Choroid plexus epithelial cell (primary cell): Measurements from ENCODE around the gene MTG2.

Source experiments
- DNase-seq: peaks from one replicate; pipeline ENCODE4 v3.0.0-alpha.2; 2010; ENCODE audit warnings: low read depth
- H3K4me3 ChIP-seq: 2 replicates; pipeline ENCODE4 v1.5.1; 2011; ENCODE audit warnings: low read depth, mild to moderate bottlenecking, control low read depth, low read length, moderate library complexity
- TF ChIP-seq, protein P1 (sequence below): conservative IDR thresholded peaks from 2 replicates; pipeline ENCODE4 v1.5.1; 2011; ENCODE audit warnings: low read depth, mild to moderate bottlenecking, control low read depth, inconsistent platforms, low read length, moderate library complexity

MTG2 gene

DNA sequence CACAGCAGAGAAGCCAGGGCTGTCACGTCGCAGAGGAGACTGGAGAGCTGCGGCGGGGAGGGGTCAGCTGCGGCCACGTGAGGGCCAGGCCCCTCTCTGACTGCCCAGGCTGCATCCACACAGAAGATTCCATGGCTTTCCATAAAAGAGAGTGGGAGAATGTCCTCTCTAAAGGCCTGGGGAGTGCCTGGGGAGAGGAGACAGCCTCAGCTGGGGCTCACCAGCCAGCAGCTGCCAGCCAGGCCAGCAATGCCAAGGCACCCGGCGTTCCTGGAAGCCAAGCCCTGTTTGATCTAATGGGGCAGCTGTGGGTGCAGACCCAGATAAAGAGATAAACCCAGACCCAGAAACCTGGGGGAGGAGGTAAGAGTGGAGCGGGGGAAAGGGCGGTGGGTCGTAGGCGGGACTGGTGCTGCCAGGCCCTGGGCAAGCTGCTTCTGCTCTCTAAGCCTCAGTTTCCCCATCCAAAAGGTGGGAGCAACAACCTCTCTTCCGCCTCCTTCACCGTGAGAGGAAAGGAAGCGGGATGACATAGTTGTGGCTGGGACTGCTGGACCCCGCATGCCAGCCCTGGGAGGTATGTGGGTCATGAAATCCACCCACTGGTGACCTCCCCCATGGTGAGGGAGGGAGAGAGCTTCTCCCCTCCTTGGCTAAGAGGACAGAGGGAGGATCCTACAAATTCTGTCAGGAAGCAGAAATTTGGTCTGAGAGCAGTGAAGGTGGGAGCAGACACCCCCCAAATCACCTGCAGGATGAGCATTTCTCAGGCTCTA is 52.4 kb downstream of the MTG2 start:
- TF ChIP-seq, protein P1, sequence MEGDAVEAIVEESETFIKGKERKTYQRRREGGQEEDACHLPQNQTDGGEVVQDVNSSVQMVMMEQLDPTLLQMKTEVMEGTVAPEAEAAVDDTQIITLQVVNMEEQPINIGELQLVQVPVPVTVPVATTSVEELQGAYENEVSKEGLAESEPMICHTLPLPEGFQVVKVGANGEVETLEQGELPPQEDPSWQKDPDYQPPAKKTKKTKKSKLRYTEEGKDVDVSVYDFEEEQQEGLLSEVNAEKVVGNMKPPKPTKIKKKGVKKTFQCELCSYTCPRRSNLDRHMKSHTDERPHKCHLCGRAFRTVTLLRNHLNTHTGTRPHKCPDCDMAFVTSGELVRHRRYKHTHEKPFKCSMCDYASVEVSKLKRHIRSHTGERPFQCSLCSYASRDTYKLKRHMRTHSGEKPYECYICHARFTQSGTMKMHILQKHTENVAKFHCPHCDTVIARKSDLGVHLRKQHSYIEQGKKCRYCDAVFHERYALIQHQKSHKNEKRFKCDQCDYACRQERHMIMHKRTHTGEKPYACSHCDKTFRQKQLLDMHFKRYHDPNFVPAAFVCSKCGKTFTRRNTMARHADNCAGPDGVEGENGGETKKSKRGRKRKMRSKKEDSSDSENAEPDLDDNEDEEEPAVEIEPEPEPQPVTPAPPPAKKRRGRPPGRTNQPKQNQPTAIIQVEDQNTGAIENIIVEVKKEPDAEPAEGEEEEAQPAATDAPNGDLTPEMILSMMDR, result no peak
- no peak overlapping the region for H3K4me3 ChIP-seq
- no peak for DNase-seq

GRCh38 chr20:62235777-62236157 is 52.9 kb downstream of the MTG2 start:
- TF ChIP-seq, protein P1, result no peak
- no peak for DNase-seq
- H3K4me3 ChIP-seq, result no peak overlapping the region

GRCh38 chr20:62236200-62236599 is 53.4 kb downstream of the MTG2 start:
- TF ChIP-seq, protein P1, result no peak
- no peak overlapping the region for H3K4me3 ChIP-seq
- no peak for DNase-seq

DNA sequence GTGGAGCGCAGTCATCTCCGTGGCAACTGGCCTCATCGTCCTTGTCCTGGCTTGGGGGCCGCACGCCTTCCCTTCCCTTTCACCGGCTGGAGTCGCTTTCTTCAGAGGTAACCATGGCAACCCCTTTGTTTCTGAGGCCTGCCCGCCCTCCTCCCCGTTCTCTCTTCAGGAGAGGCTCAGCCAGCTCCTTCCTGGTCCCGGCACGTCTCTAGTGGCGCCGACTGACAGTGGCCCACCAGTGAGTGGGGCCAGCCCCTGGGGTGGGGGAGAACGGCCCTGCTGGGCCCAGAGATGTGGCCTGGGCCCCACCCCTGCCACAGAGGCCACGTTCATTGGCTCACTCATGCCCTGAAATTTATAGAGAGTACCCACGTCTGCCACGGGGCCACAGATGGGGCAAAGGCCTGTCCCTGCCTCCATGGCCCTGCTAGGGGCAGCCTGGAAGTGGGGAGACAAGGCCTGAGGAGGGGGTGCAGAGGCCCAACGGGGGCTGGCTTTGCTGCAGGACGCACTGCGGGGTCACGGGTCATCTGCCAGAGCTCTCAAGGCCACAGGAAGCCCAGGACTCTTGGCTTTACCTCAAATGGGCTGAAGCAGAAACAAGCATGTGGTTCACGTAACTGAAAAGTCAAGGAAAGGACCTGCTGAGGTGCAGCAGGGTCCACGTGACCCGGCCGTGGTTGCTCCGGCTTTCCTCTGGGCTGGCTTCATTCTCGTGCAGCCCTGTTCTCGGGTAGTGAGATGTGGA is 54.1 kb downstream of the MTG2 start:
- H3K4me3 ChIP-seq, result no peak overlapping the region
- no peak for DNase-seq
- TF ChIP-seq, protein P1, result no peak

- no peak overlapping the region for H3K4me3 ChIP-seq
- TF ChIP-seq, protein P1, result no peak
- no peak for DNase-seq
These were observed 54.6 kb downstream of the MTG2 start for GRCh38 chr20:62237514-62237800.

DNA sequence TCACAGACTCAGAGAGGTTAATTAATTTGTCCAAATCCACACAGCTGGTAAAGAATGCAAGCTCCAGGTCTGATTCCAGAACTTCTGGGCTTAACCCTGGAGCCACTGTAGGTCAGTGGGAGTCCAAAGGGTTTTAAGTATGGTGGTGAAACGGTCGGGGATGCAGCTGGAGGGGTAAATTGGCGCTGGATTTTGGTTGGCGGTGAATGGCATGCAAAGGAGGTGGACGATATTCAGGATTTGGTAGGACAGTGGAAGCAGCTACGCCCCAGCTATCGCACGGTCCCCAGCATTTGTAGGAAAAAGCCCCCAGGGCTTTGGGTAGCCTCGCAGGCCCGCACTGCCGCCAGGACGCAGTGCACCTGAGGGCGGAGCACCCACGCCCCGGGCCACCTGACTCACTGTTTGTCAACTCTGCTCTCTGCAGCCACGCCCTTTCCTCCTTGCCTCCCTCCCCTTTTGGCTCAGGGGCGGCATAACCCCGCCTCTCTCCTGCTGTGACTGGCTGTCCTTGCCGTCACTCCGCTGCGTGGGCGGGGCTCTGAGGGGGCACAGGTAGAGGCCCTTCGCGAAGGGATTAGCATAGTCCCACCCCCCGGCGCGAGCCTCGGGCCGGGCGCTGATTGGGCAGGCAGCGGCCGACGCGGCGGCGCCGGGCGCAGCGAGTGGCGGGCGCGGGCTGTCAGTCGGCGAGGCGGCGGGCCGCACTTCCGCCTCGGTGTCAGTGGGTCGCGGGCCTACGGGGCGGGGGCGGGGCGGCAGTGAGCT is 55.2 kb downstream of the MTG2 start, which contains the start of gene OSBPL2:
Gene OSBPL2 (plus strand): TSS at position 721 of the 768 bp plus-strand sequence. CDS start 17,664 bp downstream, outside the sequence.
- peak; percentile 98 for DNase-seq
- peak within 1 kb of the TSS; percentile 77 for H3K4me3 ChIP-seq
- TF ChIP-seq, protein P1, result no peak
